Neural crest cell (in vitro differentiated cells): ENCODE measurements around the gene GPR101. TPM values are rescaled to one million over a fixed set of nuclear protein-coding genes. Genes with fewer than 3 reads are reported as not detected.
A peak's percentile ranks its signal among the peaks of the same experiment; 100 is the strongest.

ENCODE experiments used
- DNase-seq: peaks from one replicate; pipeline ENCODE4 v3.0.0; 2021; ENCODE audit warnings: low read depth, mixed read lengths, low spot score
- H3K27ac Mint-ChIP-seq: one replicate; pipeline ENCODE4 v1.8.0; 2021; ENCODE audit warnings: mild to moderate bottlenecking, mixed read lengths; ENCODE audit not compliant: unreplicated experiment
- H3K27me3 Mint-ChIP-seq: 2 replicates; pipeline ENCODE4 v1.8.0; 2021; ENCODE audit warnings: low read depth, mild to moderate bottlenecking, mixed read lengths
- H3K36me3 Mint-ChIP-seq: 2 replicates; pipeline ENCODE4 v1.8.0; 2021; ENCODE audit warnings: low read depth, mild to moderate bottlenecking, mixed read lengths
- H3K4me1 Mint-ChIP-seq: 2 replicates; pipeline ENCODE4 v1.8.0; 2021; ENCODE audit warnings: mixed read lengths
- H3K4me3 Mint-ChIP-seq: one replicate; pipeline ENCODE4 v1.8.0; 2021; ENCODE audit warnings: mild to moderate bottlenecking, mixed read lengths
- H3K9me3 Mint-ChIP-seq: 2 replicates; pipeline ENCODE4 v1.8.0; 2021; ENCODE audit warnings: mixed read lengths
- long read RNA-seq: library from polyadenylated mRNA; unstranded; transcript quantifications from one replicate; pipeline ENCODE4 v2.0.0, GENCODE V29; 2020
- total RNA-seq: library from RNA; stranded (reverse); gene quantifications from 2 replicates; pipeline ENCODE4 v1.2.1, GENCODE V29; 2021
- TF ChIP-seq, protein P1 (sequence below): fragments of 200-600 bp; sonication (generic); conservative IDR thresholded peaks from 2 replicates; pipeline ENCODE4 v1.5.0; 2021; ENCODE audit warnings: antibody characterized with exemption, mild to moderate bottlenecking

The GPR101 gene, protein sequence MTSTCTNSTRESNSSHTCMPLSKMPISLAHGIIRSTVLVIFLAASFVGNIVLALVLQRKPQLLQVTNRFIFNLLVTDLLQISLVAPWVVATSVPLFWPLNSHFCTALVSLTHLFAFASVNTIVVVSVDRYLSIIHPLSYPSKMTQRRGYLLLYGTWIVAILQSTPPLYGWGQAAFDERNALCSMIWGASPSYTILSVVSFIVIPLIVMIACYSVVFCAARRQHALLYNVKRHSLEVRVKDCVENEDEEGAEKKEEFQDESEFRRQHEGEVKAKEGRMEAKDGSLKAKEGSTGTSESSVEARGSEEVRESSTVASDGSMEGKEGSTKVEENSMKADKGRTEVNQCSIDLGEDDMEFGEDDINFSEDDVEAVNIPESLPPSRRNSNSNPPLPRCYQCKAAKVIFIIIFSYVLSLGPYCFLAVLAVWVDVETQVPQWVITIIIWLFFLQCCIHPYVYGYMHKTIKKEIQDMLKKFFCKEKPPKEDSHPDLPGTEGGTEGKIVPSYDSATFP
- not detected in 2 replicates for total RNA-seq
- long read RNA-seq, result 0 reads

DNA sequence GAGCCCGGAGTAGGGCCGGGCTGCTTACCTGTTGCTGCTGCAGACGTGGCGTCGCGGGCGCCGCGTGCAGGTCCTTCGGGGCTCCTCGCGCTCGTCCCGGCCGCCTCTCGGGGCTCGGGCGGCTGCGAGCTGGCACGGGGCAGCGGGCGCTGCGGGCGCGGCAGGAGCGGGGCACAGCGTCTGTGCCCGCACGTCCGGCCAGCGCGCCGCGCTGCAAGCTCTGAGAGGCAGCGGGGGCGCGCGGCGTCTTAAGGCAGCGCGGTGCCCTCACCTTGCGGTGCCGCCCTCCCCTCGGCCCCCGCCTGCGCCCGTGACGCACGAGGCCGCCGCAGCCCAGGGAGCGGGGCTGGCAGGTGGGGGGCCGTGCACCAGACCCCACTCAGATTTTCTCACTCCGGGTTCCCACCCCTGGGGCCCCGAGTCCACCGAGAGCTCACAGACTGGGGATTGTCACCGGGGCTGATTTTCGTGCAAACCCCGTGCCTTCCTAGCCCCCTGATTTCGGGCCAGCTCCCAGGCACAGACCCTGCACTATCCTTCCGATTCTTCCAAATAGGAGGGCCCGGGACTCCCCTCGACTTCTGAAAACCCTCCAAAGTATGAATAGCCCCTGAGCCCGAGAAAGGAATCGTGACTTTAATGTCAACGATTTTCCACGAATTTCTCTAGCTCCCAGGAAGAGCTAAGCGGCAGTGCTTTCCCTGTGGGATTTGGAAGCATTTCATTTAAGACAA lies at the start of gene GPR101:
TSS of gene GPR101 (minus strand) at position 222 of the 734 bp plus-strand sequence. CDS start 2,321 bp downstream, outside the sequence.
- peaks cover 5% of the 10 kb centered on the region for H3K4me1 Mint-ChIP-seq
- H3K9me3 Mint-ChIP-seq, result peaks cover 2% of the 10 kb centered on the region
- H3K27ac Mint-ChIP-seq, result no peak within 1 kb of the TSS
- TF ChIP-seq, protein P1, sequence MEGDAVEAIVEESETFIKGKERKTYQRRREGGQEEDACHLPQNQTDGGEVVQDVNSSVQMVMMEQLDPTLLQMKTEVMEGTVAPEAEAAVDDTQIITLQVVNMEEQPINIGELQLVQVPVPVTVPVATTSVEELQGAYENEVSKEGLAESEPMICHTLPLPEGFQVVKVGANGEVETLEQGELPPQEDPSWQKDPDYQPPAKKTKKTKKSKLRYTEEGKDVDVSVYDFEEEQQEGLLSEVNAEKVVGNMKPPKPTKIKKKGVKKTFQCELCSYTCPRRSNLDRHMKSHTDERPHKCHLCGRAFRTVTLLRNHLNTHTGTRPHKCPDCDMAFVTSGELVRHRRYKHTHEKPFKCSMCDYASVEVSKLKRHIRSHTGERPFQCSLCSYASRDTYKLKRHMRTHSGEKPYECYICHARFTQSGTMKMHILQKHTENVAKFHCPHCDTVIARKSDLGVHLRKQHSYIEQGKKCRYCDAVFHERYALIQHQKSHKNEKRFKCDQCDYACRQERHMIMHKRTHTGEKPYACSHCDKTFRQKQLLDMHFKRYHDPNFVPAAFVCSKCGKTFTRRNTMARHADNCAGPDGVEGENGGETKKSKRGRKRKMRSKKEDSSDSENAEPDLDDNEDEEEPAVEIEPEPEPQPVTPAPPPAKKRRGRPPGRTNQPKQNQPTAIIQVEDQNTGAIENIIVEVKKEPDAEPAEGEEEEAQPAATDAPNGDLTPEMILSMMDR, result no peak
- peaks cover 49% of the 10 kb centered on the region for H3K27me3 Mint-ChIP-seq
- no peak for DNase-seq
- H3K4me3 Mint-ChIP-seq, result peak within 1 kb of the TSS; percentile 63
- H3K36me3 Mint-ChIP-seq, result no peaks in the 10 kb centered on the region

DNA sequence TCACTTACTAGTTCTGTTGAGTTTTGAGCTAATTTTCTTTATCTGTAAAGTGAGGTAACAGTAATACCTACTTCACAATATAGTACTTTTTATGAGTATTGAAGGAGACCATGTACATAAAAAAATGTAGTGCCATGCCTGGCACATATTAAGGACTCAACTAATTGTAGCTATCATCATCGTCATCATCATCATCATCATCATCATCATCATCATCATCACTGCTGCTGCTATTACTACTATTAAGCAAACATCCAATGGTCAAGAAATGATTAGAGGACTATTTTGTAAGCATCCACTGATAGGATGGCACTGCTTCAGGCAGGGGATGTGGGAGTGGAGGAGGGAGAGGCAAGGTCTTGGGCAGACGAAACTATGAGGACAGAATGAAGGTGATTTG lies 47.4 kb upstream of the GPR101 start:
- no peaks in the 10 kb centered on the region for H3K4me1 Mint-ChIP-seq
- H3K9me3 Mint-ChIP-seq, result peaks cover 4% of the 10 kb centered on the region
- peaks cover 8% of the 10 kb centered on the region for H3K27me3 Mint-ChIP-seq
- H3K27ac Mint-ChIP-seq, result no peak overlapping the region
- H3K4me3 Mint-ChIP-seq, result no peak overlapping the region
- no peak for DNase-seq
- H3K36me3 Mint-ChIP-seq, result peaks cover 2% of the 10 kb centered on the region
- TF ChIP-seq, protein P1, result no peak

DNA sequence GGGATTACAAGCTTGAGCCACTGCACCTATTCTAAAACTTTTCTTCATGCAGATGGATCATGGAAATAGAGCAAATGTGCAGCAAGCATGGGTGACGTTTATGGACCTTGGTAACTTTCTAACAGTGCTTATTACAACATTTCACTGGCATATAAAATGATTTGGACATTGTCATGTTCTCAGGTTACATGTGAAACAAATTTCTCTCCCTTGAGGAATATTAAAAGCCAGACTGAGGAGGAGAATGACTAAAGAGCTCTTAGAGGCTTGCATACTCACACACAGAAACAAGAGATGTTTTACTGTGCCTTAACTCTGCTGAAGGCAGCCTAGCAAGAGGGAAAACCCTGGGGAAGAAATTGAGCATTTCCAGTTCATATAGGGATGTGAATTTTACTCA lies 38.6 kb upstream of the GPR101 start:
- no peaks in the 10 kb centered on the region for H3K27me3 Mint-ChIP-seq
- H3K27ac Mint-ChIP-seq, result no peak overlapping the region
- peaks cover 2% of the 10 kb centered on the region for H3K9me3 Mint-ChIP-seq
- TF ChIP-seq, protein P1, result no peak
- H3K4me1 Mint-ChIP-seq, result no peaks in the 10 kb centered on the region
- H3K36me3 Mint-ChIP-seq, result peaks cover 3% of the 10 kb centered on the region
- no peak overlapping the region for H3K4me3 Mint-ChIP-seq
- DNase-seq, result no peak

DNA sequence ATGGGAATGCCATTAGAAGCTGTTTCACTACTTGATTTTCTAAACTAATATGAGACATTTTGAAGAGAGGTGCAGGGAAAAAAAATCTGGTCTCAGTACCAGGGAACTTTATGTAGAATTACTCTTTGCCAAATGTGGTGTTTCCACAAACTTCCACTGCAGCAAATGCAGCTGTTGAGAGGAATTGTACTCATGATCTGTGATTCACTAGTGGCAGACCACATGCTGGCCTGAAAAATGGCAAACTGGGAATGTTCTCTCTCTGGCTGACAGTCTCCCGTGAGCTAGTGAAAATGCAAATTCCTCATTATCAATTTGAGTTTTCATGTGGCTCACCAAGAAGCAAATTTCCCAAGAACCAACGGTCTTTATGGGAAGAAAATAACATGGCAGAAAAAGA lies 37.8 kb upstream of the GPR101 start:
- Mint-ChIP-seq H3K27me3 (no peaks in the 10 kb centered on the region), H3K4me3 (no peak overlapping the region), H3K27ac (no peak overlapping the region), H3K4me1 (no peaks in the 10 kb centered on the region), H3K36me3 (peaks cover 3% of the 10 kb centered on the region), H3K9me3 (peaks cover 2% of the 10 kb centered on the region)
- TF ChIP-seq, protein P1, result no peak
- no peak for DNase-seq

DNA sequence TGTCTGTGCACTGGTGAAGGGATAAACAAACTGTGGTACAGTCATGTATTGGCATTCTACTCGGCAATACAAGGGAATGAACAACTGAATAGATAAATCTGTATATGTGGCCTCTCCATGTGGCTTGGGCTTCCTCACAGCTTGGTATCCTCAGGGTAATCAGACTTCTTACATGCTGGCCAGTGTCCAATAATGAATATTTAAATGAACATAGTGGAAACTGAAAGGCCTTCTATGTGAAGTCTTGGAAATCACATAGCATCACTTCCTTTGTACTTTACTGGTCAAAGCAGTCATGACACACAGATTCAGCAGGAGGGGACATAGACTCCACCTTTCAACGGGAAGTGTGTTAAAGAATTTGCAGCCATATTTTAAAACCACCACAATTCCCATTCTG lies 33.4 kb upstream of the GPR101 start:
- Mint-ChIP-seq H3K4me1 (peaks cover 8% of the 10 kb centered on the region), H3K9me3 (peaks cover 2% of the 10 kb centered on the region), H3K36me3 (no peaks in the 10 kb centered on the region), H3K27me3 (no peaks in the 10 kb centered on the region), H3K4me3 (no peak overlapping the region), H3K27ac (no peak overlapping the region)
- TF ChIP-seq, protein P1, result no peak
- DNase-seq, result no peak
